HEK293T (cell line): ENCODE results near the gene TPP1.

Experiments used
- CTCF ChIA-PET: fragments of 350-600 bp; formaldehyde crosslinking; extraction: SDS; loops from one replicate; lab custom pipeline; 2021; ENCODE audit warnings: antibody characterized with exemption, inconsistent platforms; lab: Yijun Ruan, JAX
- POLR2A ChIA-PET: fragments of 350-600 bp; formaldehyde crosslinking; extraction: SDS; loops from one replicate; lab custom pipeline; 2020; ENCODE audit warnings: antibody characterized with exemption, inconsistent platforms; lab: Yijun Ruan, JAX
- DNase-seq: peaks from one replicate; pipeline ENCODE4 v3.0.0; 2012; ENCODE audit warnings: mixed read lengths; ENCODE audit errors: extremely low spot score
- ARNT ChIP-seq: fragments of 450-650 bp; IDR thresholded peaks from 2 replicates; pipeline ENCODE4 v1.6.1; 2017; ENCODE audit warnings: mild to moderate bottlenecking
- BHLHE40 ChIP-seq: fragments of 450-650 bp; IDR thresholded peaks from 2 replicates; pipeline ENCODE4 v1.6.1; 2016; ENCODE audit warnings: mild to moderate bottlenecking, moderate library complexity, borderline replicate concordance
- CTBP1 ChIP-seq: fragments of 450-650 bp; IDR thresholded peaks from 2 replicates; pipeline ENCODE4 v1.6.1; 2016; ENCODE audit warnings: borderline replicate concordance
- ELF4 ChIP-seq: fragments of 450-650 bp; IDR thresholded peaks from 2 replicates; pipeline ENCODE4 v1.6.1; 2017; ENCODE audit warnings: antibody characterized with exemption
- FOXA1 ChIP-seq: fragments of 450-650 bp; IDR thresholded peaks from 2 replicates; pipeline ENCODE4 v1.6.1; 2016; ENCODE audit warnings: mild to moderate bottlenecking
- FOXK2 ChIP-seq: fragments of 450-650 bp; IDR thresholded peaks from 2 replicates; pipeline ENCODE4 v1.6.1; 2016; ENCODE audit warnings: mild to moderate bottlenecking
- FOXM1 ChIP-seq: fragments of 450-650 bp; IDR thresholded peaks from 2 replicates; pipeline ENCODE4 v1.6.1; 2017; ENCODE audit warnings: mild to moderate bottlenecking, borderline replicate concordance
- HDGF ChIP-seq: fragments of 450-650 bp; IDR thresholded peaks from 2 replicates; pipeline ENCODE4 v1.6.1; 2017; ENCODE audit warnings: antibody characterized with exemption, borderline replicate concordance
- L3MBTL2 ChIP-seq: fragments of 450-650 bp; conservative IDR thresholded peaks from 2 replicates; pipeline ENCODE4 v1.6.1; 2016; ENCODE audit warnings: mild to moderate bottlenecking
- LEF1 ChIP-seq: fragments of 450-650 bp; IDR thresholded peaks from 2 replicates; pipeline ENCODE4 v1.6.1; 2017; ENCODE audit warnings: mild to moderate bottlenecking, borderline replicate concordance
- NFRKB ChIP-seq: fragments of 450-650 bp; IDR thresholded peaks from 2 replicates; pipeline ENCODE4 v1.6.1; 2016; ENCODE audit warnings: mild to moderate bottlenecking, moderate library complexity
- SP1 ChIP-seq: fragments of 450-650 bp; IDR thresholded peaks from 2 replicates; pipeline ENCODE4 v1.6.1; 2017
- SUZ12 ChIP-seq: fragments of 450-650 bp; IDR thresholded peaks from 2 replicates; pipeline ENCODE4 v1.6.1; 2016; ENCODE audit warnings: mild to moderate bottlenecking
- TARDBP ChIP-seq: fragments of 450-650 bp; IDR thresholded peaks from 2 replicates; pipeline ENCODE4 v1.6.1; 2016
- ZNF384 ChIP-seq: fragments of 450-650 bp; IDR thresholded peaks from 2 replicates; pipeline ENCODE4 v1.6.1; 2016
- TF ChIP-seq, protein P1 (sequence below): fragments of 450-650 bp; IDR thresholded peaks from 2 replicates; pipeline ENCODE4 v1.6.1; 2016

The TPP1 gene

GRCh38 chr11:6567371-6567745 is 51.9 kb downstream of the TPP1 start:
- no peak for TF ChIP-seq FOXK2
- no peak for TF ChIP-seq BHLHE40
- TF ChIP-seq NFRKB = no peak
- no peak for TF ChIP-seq TARDBP
- no peak for TF ChIP-seq ARNT
- TF ChIP-seq FOXA1 = no peak
- TF ChIP-seq HDGF = no peak
- TF ChIP-seq SP1 = no peak
- TF ChIP-seq FOXM1 = no peak
- TF ChIP-seq CTBP1 = no peak
- TF ChIP-seq LEF1 = no peak
- POLR2A ChIA-PET = no interaction called here
- CTCF ChIA-PET = interaction anchor here (1.2 kb wide), 1 partner anchor 139 kb away, joined by 4 read pairs; no protein-coding TSS in a partner anchor
- DNase-seq = no peak

DNA sequence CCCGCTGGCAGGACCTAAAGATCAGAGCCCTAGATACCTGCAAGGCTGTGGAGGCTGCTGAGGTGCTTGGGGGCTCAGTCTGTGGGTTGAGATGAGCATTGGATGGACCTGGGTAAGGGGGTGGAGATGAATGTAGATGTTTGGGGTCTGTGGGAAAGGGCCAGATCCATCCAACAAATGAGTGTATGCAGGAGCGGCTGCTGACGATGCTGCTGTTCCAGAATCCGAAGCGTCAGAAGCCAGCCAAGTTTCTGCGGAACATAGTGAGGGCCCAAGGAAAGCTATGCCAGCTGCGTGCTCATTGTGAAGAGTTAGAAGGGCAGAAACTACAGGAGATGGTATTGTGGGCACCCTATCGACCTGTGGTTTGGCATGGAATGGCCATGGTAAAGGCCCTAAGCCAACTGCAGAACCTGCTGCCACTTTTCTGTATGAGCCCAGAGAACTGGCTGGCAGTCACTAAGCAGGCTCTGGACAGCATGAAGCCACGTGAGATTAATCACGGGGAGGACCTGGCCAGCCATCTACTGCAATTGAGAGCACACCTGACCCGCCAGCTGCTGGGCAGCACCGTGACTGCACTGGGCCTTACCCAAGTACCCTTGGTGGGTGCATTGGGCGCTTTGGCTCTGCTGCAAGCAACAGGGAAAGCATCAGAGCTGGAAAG is 52.4 kb downstream of the TPP1 start:
- TF ChIP-seq, protein P1, sequence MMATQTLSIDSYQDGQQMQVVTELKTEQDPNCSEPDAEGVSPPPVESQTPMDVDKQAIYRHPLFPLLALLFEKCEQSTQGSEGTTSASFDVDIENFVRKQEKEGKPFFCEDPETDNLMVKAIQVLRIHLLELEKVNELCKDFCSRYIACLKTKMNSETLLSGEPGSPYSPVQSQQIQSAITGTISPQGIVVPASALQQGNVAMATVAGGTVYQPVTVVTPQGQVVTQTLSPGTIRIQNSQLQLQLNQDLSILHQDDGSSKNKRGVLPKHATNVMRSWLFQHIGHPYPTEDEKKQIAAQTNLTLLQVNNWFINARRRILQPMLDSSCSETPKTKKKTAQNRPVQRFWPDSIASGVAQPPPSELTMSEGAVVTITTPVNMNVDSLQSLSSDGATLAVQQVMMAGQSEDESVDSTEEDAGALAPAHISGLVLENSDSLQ = no peak
- TF ChIP-seq FOXM1 = no peak
- no peak for TF ChIP-seq LEF1
- TF ChIP-seq ELF4 = no peak
- no peak for TF ChIP-seq SP1
- TF ChIP-seq FOXK2 = no peak
- no peak for TF ChIP-seq BHLHE40
- no peak for TF ChIP-seq CTBP1
- no peak for TF ChIP-seq HDGF
- no peak for TF ChIP-seq NFRKB
- TF ChIP-seq ZNF384 = no peak
- no peak for TF ChIP-seq TARDBP
- TF ChIP-seq FOXA1 = no peak
- no peak for TF ChIP-seq L3MBTL2
- TF ChIP-seq ARNT = no peak
- TF ChIP-seq SUZ12 = no peak
- no peak for DNase-seq
- ChIA-PET CTCF (no interaction called here), POLR2A (no interaction called here)

DNA sequence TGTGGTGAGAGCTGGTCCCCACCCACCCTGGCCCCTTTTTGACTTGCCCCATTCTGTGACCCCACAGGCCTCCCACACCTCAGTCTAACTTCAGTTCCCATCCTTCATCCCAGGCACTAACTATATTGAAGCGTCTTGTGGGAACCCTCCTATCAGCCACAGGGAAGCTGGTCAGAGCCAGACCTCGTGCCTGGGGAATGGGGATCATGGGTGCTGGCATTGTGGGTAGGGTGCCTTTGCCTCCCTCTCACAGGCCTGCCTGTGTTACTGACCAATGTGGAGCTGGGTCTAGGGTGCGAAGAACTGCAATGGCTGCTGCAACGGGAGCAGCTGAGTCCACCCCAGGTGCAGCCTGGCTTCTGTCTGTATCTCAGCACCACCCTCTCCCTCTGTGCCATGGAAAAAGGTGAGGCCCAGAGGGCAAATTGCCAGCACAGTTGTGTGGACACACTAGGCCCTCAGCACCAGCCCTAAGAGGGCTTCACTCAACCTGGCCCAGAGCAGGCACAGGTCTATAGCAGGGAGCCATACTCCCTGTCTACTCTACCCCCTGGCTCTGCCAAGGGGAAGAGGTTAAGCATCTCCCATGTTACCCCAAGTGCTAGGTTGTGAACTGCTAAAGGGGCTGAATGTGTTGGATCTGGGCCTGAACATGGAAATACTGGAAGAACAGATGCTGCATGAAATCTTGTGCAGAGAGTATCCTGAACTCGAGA is 53.1 kb downstream of the TPP1 start:
- ChIA-PET CTCF (no interaction called here), POLR2A (no interaction called here)
- TF ChIP-seq FOXM1 (no peak), BHLHE40 (no peak), TARDBP (no peak), NFRKB (no peak), ARNT (no peak), LEF1 (no peak), ELF4 (no peak), SP1 (no peak), HDGF (no peak)
- no peak for DNase-seq

DNA sequence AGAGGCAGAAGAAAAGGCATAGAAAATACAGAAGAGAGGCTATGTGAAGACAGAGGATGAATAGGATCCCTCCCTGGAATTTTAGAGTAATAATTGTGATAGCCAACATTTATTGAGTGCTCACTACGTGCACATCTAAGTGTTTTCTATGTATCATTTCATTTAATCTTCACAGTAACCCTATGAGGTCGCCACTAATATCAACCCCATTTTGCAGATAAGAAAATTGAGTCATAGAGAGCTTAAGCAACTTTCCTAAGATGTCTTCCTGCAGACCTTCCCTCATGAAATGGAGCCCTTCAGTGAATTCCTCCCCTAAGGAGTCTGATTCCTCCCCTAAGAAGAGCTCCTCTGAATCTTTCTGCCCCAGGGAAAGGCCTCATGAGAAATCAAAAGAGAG is 53.9 kb downstream of the TPP1 start:
- ChIA-PET POLR2A (no interaction called here), CTCF (no interaction called here)
- TF ChIP-seq FOXK2 (no peak), SP1 (no peak)
- TF ChIP-seq, protein P1 = no peak
- DNase-seq = no peak

GRCh38 chr11:6563667-6564066 is 55.6 kb downstream of the TPP1 start:
- ChIA-PET POLR2A (interaction anchor here (1.0 kb wide), 2 partner anchors 10 to 54 kb away, joined by 3 read pairs; no protein-coding TSS in a partner anchor), CTCF (no interaction called here)
- TF ChIP-seq L3MBTL2 = no peak
- TF ChIP-seq CTBP1 = no peak
- no peak for TF ChIP-seq HDGF
- no peak for TF ChIP-seq FOXM1
- TF ChIP-seq BHLHE40 = no peak
- no peak for TF ChIP-seq ZNF384
- no peak for TF ChIP-seq SP1
- TF ChIP-seq FOXA1 = no peak
- TF ChIP-seq TARDBP = no peak
- TF ChIP-seq ELF4 = no peak
- no peak for TF ChIP-seq SUZ12
- no peak for TF ChIP-seq NFRKB
- no peak for TF ChIP-seq LEF1
- TF ChIP-seq, protein P1 = no peak
- no peak for TF ChIP-seq ARNT
- DNase-seq = no peak

DNA sequence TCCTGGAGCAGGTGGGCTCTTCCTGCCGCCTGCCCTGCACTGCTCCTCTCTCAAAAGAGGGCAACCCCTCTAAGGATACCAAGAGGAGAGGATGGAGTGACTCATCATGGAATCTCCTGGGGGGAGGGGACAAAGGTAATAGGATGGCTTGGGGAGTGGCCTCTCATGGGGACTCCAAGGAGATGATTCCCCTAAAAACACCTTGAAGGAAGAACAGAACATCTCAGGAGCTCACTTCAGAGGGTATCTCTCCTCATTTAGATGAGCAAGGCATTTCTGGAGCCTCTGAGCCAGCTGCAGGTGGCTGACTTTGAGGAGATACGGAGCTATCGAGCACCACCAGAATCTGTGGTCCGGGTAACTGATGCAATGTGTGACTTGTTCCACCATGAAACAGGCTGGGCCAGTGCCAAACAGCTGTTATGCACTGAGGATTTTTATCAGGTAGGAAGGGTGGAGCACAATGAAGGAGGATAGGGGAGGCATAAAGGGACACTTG is 56.1 kb downstream of the TPP1 start:
- ChIA-PET CTCF (interaction anchor here (0.5 kb wide), 1 partner anchor 124 kb away, joined by 3 read pairs; no protein-coding TSS in a partner anchor), POLR2A (interaction anchor here (1.0 kb wide), 1 partner anchor 55 kb away, joined by 3 read pairs; no protein-coding TSS in a partner anchor)
- TF ChIP-seq FOXK2 (no peak), BHLHE40 (no peak), ARNT (no peak)
- no peak for DNase-seq
